ENCODE results near the gene GCNA.

DNA sequence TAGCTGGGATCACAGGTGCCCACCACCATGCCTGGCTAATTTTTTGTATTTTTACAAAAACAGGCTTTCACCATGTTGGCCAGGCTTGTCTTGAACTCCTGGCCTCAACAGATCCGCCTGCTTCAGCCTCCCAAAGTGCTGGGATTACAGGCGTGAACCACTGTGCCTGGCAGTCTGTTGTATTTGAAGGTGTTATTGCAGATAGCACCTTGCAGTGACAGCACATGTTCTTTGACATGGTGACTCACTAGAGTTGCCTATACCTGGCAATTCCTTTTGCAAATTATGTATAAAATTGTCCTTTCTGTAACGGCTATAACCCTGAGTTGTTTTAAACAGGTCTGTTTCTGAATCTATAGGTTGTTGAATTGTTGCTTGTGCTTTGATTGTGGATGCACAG is 37.4 kb upstream of the GCNA start:
- TF ChIP-seq EZH2phosphoT487 (IDR thresholded peaks at IDR 0.05; ENCODE audit: borderline replicate concordance, low read length) (no peak), CTCF (conservative IDR thresholded peaks at IDR 0.05; ENCODE audit: low read depth, low read length) (no peak)

Data from PC-3 (cell line).